ENCODE measurements around the gene CMTM7. TPM values are rescaled to one million over a fixed set of nuclear protein-coding genes. Genes with fewer than 3 reads are reported as not detected.
A peak's percentile ranks its signal among the peaks of the same experiment; 100 is the strongest.

The CMTM7 gene
- total and polyA plus RNA-seq, 2 of the 8 experiments (the other 6 are each of a cell fraction or from before 2014, with no cell fraction given): 33.3 to 65.8 TPM

DNA sequence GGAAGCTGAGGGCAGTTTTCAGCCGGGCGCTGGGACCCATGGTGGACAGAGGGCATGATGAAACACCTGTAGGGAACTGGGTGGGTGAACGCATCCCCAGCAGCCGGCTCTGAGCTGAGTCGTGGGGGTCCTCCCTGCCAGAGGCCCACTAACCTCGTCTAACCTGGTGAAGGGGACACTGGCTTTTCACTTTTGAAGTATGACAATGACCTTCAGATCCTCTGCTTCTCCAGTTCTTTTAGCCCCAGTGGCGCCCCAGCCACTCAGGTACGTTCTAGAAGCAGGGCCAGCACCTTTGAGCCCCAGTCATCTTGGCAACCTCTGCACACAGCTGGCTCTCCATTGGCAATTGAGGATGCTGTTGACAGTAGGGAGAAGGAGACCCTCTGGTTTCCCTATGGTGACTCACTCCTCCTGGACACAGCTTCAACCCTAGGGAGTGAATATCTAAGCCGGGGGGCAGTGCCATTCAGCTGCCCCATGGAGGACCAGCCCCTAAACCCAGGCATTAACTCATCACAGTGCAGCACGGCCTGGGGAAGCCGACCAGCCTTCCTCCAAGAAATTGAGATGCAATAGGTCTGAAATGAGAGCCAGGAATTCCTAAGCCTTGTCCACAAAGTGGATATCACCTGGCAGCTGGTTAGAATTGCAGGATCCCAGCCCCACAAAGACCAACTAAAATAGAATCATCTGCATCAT is 64.9 kb downstream of the CMTM7 start:
- Histone ChIP-seq H3K4me3 (ENCODE audit: extremely low read depth in 1 of 4, insufficient read depth in 2 of 4, low read depth in 3 of 4, low read length in 4 of 4) (no peak overlapping the region), H3K36me3 (ENCODE audit: control insufficient read depth in 2 of 4, insufficient read depth in 4 of 4, low read length in 3 of 4) (peaks cover 0 to 6% (median 0%) of the 10 kb centered on the region in 4 experiments; a peak in 2 of 8 replicates), H3K4ac (replicated peaks; ENCODE audit: insufficient read length, low read depth, low read length) (no peak overlapping the region), H3K23me2 (ENCODE audit: low read depth, low read length) (no peaks in the 10 kb centered on the region; the same call in 1 of the 2 replicates), H3K27ac (ENCODE audit: low read depth, low read length) (no peak overlapping the region), H2BK120ac (replicated peaks; ENCODE audit: low read depth, low read length) (no peak overlapping the region), H2AFZ (ENCODE audit: low read length) (no peak overlapping the region), H2BK12ac (ENCODE audit: low read depth, low read length) (no peak overlapping the region), H2BK15ac (ENCODE audit: low read length) (no peak overlapping the region), H2BK5ac (ENCODE audit: low read depth, low read length) (no peak overlapping the region), H4K8ac (ENCODE audit: extremely low read depth, insufficient read depth, low read length) (no peak overlapping the region), H3K9me3 (ENCODE audit: insufficient read depth in 2 of 2, low read depth in 1 of 2, low read length in 1 of 2) (no peaks in the 10 kb centered on the region), H3K4me2 (ENCODE audit: insufficient read depth in 1 of 2, low read depth in 2 of 2, low read length in 2 of 2) (no peak overlapping the region), H3K23ac (ENCODE audit: insufficient read length) (no peak overlapping the region), H3K18ac (ENCODE audit: extremely low read depth, low read length) (no peak overlapping the region), H3K27me3 (replicated peaks in 1 of 4; ENCODE audit: control insufficient read depth in 3 of 4, extremely low read depth in 1 of 4, insufficient read depth in 3 of 4, low read length in 3 of 4) (no peaks in the 10 kb centered on the region), H2AK5ac (ENCODE audit: low read depth, low read length) (no peak overlapping the region), H3K56ac (replicated peaks; ENCODE audit: insufficient read length, low read depth, low read length) (no peak overlapping the region), H4K5ac (ENCODE audit: insufficient read length, low read depth, low read length) (no peak overlapping the region), H2BK20ac (ENCODE audit: low read length) (no peak overlapping the region), H3K79me2 (ENCODE audit: control insufficient read depth in 1 of 2, insufficient read depth in 2 of 2, low read length in 2 of 2) (no peaks in the 10 kb centered on the region), H3K14ac (ENCODE audit: insufficient read length) (no peak overlapping the region), H3K4me1 (replicated peaks in 1 of 4; ENCODE audit: control insufficient read depth in 3 of 4, insufficient read depth in 4 of 4, low read length in 3 of 4) (peaks cover 7 to 19% (median 14%) of the 10 kb centered on the region in 4 experiments), H3K9ac (replicated peaks in 1 of 4; ENCODE audit: extremely low read depth in 1 of 4, low read depth in 3 of 4, low read length in 3 of 4) (no peak overlapping the region), H4K20me1 (replicated peaks in 1 of 2; ENCODE audit: control insufficient read depth in 1 of 2, insufficient read depth in 2 of 2, low read length in 2 of 2) (no peaks in the 10 kb centered on the region), H3K79me1 (ENCODE audit: low read depth, low read length) (no peaks in the 10 kb centered on the region), H4K91ac (replicated peaks; ENCODE audit: insufficient read length, low read length) (no peak overlapping the region)
- WGBS, 2 experiments (ENCODE audit: extremely low coverage in 1 of 2, insufficient coverage in 1 of 2, insufficient read length in 1 of 2, insufficient replicate concordance in 2 of 2, low coverage in 1 of 2, low lambda C conversion rate in 2 of 2, missing lambda C conversion rate in 1 of 2): 88% methylated on average over 11 of the region's 11 CpGs; no CpG with 5 or more reads in 1 of the 2 experiments
- FAIRE-seq (no peak), DNase-seq (ENCODE audit: low read depth in 1 of 2, low spot score in 2 of 2) (peak in 1 of 2 experiments; percentile 37)
- ChIA-PET POLR2A (ENCODE audit: partially characterized antibody) (no interaction called here), CTCF (ENCODE audit: partially characterized antibody) (interaction anchor here (1.1 to 3.8 kb wide), 5 partner anchors 11 to 279 kb away, joined by 3 to 23 read pairs (median 4); no protein-coding TSS in a partner anchor)
- TF ChIP-seq BACH1 (IDR thresholded peaks at IDR 0.05; ENCODE audit: low read length) (no peak), BCL11A (IDR thresholded peaks at IDR 0.05; ENCODE audit: low read depth in 2 of 2, low read length in 2 of 2) (no peak), TEAD4 (IDR thresholded peaks at IDR 0.05; ENCODE audit: low read depth, low read length) (no peak), SIX5 (IDR thresholded peaks at IDR 0.05; ENCODE audit: low read depth, low read length) (no peak), CHD1 (IDR thresholded peaks at IDR 0.05; ENCODE audit: low read depth, low read length) (no peak), RFX5 (IDR thresholded peaks at IDR 0.05; ENCODE audit: borderline replicate concordance, low read depth, low read length) (no peak), GABPA (IDR thresholded peaks at IDR 0.05; ENCODE audit: borderline replicate concordance, insufficient read depth, low read length) (no peak), POLR2A (IDR thresholded peaks at IDR 0.05; ENCODE audit: control extremely low read depth in 1 of 2, low read depth in 2 of 2, low read length in 2 of 2) (no peak), POLR2AphosphoS5 (IDR thresholded peaks at IDR 0.05; ENCODE audit: low read depth, low read length) (no peak), JUND (IDR thresholded peaks at IDR 0.05; ENCODE audit: low read length) (no peak), CEBPB (IDR thresholded peaks at IDR 0.05; ENCODE audit: low read depth, low read length) (no peak), MAFK (IDR thresholded peaks at IDR 0.05; ENCODE audit: low read depth, low read length) (no peak), CHD2 (IDR thresholded peaks at IDR 0.05; ENCODE audit: low read length) (no peak), RXRA (IDR thresholded peaks at IDR 0.05; ENCODE audit: insufficient read depth, low read depth, low read length) (no peak)
- TF ChIP-seq, protein P1, sequence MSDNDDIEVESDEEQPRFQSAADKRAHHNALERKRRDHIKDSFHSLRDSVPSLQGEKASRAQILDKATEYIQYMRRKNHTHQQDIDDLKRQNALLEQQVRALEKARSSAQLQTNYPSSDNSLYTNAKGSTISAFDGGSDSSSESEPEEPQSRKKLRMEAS (IDR thresholded peaks at IDR 0.05): no peak
